HUES48 (cell line): ENCODE results near the gene ATF7.
"Not testable (repeated sequence)": the region's sequence is repeated elsewhere in the genome, so short reads cannot be mapped to it uniquely, and the experiment has no call there.

Source experiments
- H3K27ac ChIP-seq: one replicate; pipeline ENCODE4 v1.7.0; 2013; ENCODE audit warnings: low read depth, low read length, inconsistent platforms
- H3K27me3 ChIP-seq: 2 replicates; pipeline ENCODE4 v1.6.1; 2013; ENCODE audit warnings: mild to moderate bottlenecking, low read length; ENCODE audit not compliant: control insufficient read depth, insufficient read depth
- H3K36me3 ChIP-seq: 2 replicates; pipeline ENCODE4 v1.6.1; 2013; ENCODE audit warnings: low read length; ENCODE audit not compliant: control insufficient read depth, insufficient read depth
- H3K4me1 ChIP-seq: 2 replicates; pipeline ENCODE4 v1.6.1; 2013; ENCODE audit warnings: mild to moderate bottlenecking, low read length; ENCODE audit not compliant: control insufficient read depth, insufficient read depth
- H3K4me3 ChIP-seq: 2 replicates; pipeline ENCODE4 v1.5.1; 2013; ENCODE audit warnings: mild to moderate bottlenecking, low read depth, low read length
- H3K9ac ChIP-seq: 2 replicates; pipeline ENCODE4 v1.6.1; 2013; ENCODE audit warnings: mild to moderate bottlenecking, low read depth, low read length, moderate library complexity
- H3K9me3 ChIP-seq: 2 replicates; pipeline ENCODE4 v1.6.1; 2013; ENCODE audit warnings: low read length; ENCODE audit not compliant: control insufficient read depth, insufficient read depth

The ATF7 gene

DNA sequence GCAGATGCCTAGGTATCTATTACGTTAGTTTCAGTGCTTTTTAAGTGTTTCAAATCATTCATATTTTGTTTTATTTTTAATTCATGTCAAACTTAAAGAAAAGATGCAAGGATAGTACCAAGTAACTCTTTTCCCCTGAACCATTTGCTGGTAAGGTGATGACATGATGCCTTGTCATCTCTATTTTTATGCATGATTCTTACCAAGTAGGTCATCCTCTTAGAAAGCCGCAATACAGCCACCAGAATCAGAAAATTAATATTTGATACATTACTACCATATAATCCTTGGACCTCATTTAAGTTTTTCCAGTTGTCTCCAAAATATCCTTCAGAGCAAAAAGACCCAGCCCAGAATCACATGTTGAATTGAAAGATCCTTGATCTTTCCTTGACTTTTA, 27.4 kb upstream of the ATF7 start:
- H3K36me3 ChIP-seq: no peaks in the 10 kb centered on the region
- H3K9ac ChIP-seq: no peak overlapping the region
- no peaks in the 10 kb centered on the region for H3K27me3 ChIP-seq
- no peak overlapping the region for H3K27ac ChIP-seq
- H3K4me1 ChIP-seq: peaks cover 4% of the 10 kb centered on the region
- H3K9me3 ChIP-seq: no peaks in the 10 kb centered on the region
- H3K4me3 ChIP-seq: no peak overlapping the region

DNA sequence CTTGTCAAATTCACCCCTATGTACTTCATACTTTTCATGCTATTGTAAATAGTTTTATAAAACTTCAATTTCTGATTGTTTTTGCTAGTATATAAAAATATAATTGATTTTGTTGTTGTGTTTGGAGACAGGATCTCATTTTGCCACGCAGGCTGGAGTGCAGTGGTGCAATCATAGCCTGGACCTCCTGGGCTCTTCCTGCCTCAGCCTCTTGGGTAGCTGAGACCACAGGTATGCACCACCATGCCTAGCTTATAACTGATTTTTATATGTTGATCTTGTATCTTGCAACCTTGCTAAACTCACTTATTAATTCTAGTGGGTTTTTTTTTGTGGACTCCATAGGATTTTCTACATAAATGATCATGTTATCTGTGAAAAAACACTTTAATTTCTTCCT, 26.2 kb upstream of the ATF7 start:
- Histone ChIP-seq H3K27me3 (no peaks in the 10 kb centered on the region), H3K9ac (no peak overlapping the region), H3K4me3 (no peak overlapping the region), H3K9me3 (no peaks in the 10 kb centered on the region), H3K27ac (no peak overlapping the region), H3K4me1 (no peaks in the 10 kb centered on the region), H3K36me3 (no peaks in the 10 kb centered on the region)

DNA sequence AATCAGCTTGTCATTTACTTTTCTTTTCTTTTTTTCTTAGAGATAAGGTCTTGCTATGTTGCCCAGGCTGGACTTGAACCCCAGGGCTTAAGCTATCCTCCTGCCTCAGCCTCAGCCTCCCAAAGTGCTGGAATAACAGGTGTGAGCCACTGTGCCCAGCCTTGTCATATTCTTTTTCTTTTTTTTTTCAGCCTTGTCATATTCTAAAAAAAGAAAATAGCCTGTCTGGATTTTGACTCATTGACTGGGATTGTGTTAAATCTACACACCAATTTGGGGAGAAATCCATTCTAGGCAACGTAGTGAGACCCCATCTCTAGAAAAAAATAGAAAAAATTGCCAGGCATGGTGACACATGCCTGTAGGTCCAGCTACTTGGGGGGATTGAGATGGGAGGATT, 25.6 kb upstream of the ATF7 start:
- no peaks in the 10 kb centered on the region for H3K9me3 ChIP-seq
- H3K4me1 ChIP-seq: no peaks in the 10 kb centered on the region
- H3K9ac ChIP-seq: no peak overlapping the region
- H3K36me3 ChIP-seq: no peaks in the 10 kb centered on the region
- H3K27me3 ChIP-seq: no peaks in the 10 kb centered on the region
- H3K27ac ChIP-seq: no peak overlapping the region
- no peak overlapping the region for H3K4me3 ChIP-seq

DNA sequence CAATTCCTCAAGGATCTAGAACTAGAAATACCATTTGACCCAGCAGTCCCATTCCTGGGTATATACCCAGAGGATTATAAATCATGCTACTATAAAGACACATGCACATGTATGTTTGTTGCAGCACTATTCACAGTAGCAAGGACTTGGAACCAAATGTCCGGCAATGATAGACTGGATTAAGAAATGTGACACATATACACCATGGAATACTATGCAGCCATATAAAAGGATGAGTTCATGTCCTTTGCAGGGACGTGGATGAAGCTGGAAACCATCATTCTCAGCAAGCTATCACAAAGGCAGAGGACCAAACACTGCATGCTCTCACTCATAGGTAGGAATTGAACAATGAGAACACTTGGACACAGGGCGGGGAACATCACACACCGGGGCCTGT, 20.1 kb upstream of the ATF7 start:
- not testable (repeated sequence) for H3K9ac ChIP-seq, H3K36me3 ChIP-seq, H3K27me3 ChIP-seq, H3K4me3 ChIP-seq, H3K4me1 ChIP-seq, H3K27ac ChIP-seq, H3K9me3 ChIP-seq

DNA sequence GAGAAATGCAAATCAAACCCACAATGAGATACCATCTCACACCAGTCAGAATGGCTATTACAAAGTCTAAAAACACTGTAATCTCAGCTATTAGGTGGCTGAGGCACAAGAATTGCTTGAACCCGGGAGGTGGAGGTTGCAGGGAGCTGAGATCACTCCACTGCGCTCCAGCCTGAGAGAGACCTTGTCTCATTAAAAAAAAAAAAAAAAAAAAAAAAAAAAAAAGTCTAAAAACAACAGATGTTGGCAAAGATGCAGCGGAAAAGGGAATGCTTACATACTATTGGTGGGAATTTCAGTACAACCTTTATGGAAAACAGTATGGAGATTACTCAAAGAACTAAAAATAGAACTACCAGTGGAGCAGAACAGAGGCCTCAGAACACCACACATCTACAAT, 19.0 kb upstream of the ATF7 start:
- Histone ChIP-seq H3K27ac (no peak overlapping the region), H3K9me3 (no peaks in the 10 kb centered on the region), H3K27me3 (no peaks in the 10 kb centered on the region), H3K9ac (no peak overlapping the region), H3K4me3 (no peak overlapping the region), H3K4me1 (no peaks in the 10 kb centered on the region), H3K36me3 (no peaks in the 10 kb centered on the region)

DNA sequence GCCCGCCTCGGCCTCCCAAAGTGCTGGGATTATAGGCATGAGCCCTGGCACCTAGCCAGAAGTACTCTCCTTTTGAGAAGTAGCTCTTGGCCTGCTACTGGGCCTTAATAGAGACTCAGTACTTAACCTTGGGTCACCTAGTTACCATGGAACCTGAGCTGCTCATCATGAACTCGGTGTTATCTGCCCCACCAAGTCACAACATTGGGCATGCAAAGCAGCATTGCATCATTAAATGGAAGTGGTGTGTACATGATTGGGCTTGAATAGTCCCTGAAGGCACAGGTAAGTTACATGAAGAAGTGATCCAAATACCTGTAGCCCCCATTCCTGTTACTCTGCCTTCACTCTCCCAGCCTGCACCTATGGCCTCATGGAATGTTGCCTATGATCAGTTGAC, 18.0 kb upstream of the ATF7 start:
- no peak overlapping the region for H3K27ac ChIP-seq

DNA sequence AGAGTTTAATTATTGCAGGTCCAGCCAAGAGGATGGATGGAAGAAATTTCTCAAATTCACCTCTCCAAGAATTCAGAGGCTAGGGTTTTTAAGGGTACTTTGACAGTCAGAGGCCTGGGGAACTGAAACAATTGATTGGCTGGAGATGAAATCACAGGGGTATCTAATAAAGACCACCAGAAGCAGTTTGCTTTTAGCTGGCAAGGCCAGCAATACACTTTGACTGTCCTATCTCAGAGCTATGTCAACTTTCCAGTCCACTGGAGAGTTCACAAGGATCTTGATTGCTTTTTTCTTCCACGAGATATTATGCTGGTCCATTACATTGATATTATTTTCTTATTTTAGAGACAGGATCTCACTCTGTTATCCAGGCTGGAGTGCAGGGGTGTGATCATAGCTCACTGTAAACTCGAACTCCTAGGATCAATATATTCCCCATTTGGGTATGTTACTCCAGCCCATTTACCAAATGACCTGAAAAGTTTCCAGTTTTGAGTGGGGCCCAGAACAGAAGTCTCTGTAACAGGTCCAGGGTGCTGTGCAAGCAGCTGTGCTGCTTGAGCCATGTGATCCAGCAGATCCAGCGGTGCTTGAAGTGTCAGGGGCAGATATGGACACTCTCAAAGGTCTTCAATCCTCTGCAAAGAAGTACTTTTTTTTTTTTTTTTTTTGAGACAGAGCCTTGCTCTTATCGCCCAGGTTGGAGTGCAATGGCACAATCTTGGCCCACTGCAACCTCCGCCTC, 17.2 kb upstream of the ATF7 start:
- Histone ChIP-seq H3K4me3 (no peak overlapping the region), H3K4me1 (no peaks in the 10 kb centered on the region), H3K27me3 (no peaks in the 10 kb centered on the region), H3K36me3 (no peaks in the 10 kb centered on the region), H3K9ac (no peak overlapping the region), H3K9me3 (no peaks in the 10 kb centered on the region), H3K27ac (no peak overlapping the region)

More for the DNA sequence above, 18.0 kb upstream of the ATF7 start:
- Histone ChIP-seq H3K4me1 (no peaks in the 10 kb centered on the region), H3K27me3 (no peaks in the 10 kb centered on the region), H3K36me3 (no peaks in the 10 kb centered on the region), H3K9ac (no peak overlapping the region), H3K4me3 (no peak overlapping the region), H3K9me3 (no peaks in the 10 kb centered on the region)

DNA sequence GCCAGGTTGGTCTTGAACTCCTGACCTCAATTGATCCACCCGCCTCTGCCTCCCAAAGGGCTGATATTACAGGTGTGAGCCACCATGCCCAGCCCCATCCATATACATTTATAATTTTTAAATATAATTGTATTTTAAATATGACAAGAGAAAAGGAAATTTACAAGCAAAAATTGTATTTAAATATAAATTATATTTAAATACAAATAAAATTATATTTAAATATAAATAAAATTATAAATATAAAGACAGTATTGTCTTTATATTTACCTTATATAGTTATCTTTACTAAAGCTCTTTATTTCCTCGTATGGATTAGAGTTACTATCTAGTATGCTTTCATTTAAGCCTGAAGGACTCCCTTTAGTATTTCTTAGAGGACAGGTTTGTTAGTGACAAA, 11.9 kb upstream of the ATF7 start:
- no peaks in the 10 kb centered on the region for H3K4me1 ChIP-seq
- H3K4me3 ChIP-seq: no peak overlapping the region
- no peak overlapping the region for H3K9ac ChIP-seq
- H3K27ac ChIP-seq: no peak overlapping the region
- H3K9me3 ChIP-seq: no peaks in the 10 kb centered on the region
- no peaks in the 10 kb centered on the region for H3K27me3 ChIP-seq
- no peaks in the 10 kb centered on the region for H3K36me3 ChIP-seq

DNA sequence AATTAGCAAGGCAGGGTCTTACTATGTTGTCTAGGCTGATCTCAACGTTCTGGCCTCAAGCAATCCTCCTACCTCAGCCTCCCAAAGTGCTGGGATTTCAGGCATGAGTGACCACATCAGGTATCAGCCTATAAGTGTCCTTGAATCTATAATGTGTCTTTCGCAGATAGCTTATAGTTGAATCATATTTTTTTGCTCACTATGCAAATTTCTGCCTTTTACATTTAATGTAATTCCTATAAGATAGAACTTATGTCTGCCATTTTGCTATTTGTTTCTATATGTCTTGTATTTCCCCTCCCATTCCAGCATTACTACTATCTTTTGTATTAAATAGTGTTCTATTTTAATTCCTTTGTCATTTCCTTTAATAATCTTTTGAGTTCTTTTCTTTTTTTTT, 10.5 kb upstream of the ATF7 start:
- H3K9ac ChIP-seq: no peak overlapping the region
- no peak overlapping the region for H3K27ac ChIP-seq
- no peak overlapping the region for H3K4me3 ChIP-seq
- no peaks in the 10 kb centered on the region for H3K9me3 ChIP-seq
- no peaks in the 10 kb centered on the region for H3K27me3 ChIP-seq
- no peaks in the 10 kb centered on the region for H3K36me3 ChIP-seq
- no peaks in the 10 kb centered on the region for H3K4me1 ChIP-seq

DNA sequence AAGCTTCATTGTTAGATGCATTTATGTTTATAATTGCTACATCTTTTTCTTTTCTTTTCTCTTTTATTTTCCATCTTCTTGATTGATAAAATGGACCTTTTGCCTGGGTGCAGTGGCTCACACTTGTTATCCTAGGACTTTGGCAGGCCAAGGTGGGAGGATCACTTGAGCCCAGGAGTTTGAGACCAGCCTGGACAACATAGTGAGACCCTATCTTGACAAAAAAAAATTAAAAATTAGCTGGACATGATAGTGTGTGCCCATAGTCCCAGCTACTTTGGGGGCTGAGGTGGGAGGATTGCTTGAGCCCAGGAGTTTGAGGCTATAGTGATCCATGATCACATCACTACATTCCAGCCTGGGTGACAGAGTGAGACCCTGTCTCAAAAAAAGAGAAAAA, 9.5 kb upstream of the ATF7 start:
- H3K36me3 ChIP-seq, H3K4me1 ChIP-seq, H3K9ac ChIP-seq, H3K9me3 ChIP-seq, H3K27me3 ChIP-seq, H3K27ac ChIP-seq, H3K4me3 ChIP-seq: not testable (repeated sequence)

DNA sequence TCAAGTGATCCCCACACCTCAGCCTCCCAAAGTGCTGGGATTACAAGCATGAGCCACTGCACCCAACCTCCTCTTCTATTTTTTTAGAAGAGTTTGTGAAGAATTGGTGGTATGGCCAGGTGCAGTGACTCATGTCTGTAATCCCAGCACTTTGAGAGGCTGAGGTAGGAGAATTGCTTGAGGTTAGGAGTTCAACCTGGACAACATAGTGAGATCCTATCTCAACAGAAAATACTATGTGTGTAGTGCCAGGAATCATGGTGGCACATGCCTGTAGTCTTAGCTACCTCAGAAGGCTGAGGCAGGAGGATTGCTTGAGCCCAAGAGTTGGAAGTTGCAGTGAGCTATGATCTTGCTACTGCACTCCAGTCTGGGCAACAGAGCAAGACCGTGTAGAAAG, 5.5 kb upstream of the ATF7 start:
- Histone ChIP-seq H3K9ac (no peak overlapping the region), H3K27me3 (no peaks in the 10 kb centered on the region)

DNA sequence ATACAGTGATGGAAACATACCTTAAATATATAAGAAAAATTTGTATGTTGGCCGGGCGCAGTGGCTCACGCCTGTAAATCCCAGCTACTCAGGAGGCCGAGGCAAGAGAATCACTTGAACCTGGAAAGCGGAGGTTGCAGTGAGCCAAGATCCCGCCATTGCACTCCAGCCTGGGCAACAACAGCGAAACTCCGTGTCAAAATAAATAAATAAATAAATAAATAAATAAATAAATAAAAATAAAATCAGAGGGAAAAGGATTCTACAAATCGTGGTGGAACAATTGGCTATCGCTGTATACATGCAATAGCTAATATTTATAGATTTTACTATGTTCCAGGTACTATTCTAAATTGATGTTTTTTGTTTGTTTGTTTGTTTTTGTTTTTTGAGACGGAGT, 1.7 kb upstream of the ATF7 start:
- Histone ChIP-seq H3K9me3 (no peaks in the 10 kb centered on the region), H3K9ac (no peak overlapping the region), H3K4me3 (no peak overlapping the region), H3K27ac (no peak overlapping the region), H3K4me1 (peaks cover 20% of the 10 kb centered on the region), H3K27me3 (no peaks in the 10 kb centered on the region), H3K36me3 (no peaks in the 10 kb centered on the region)

More for the DNA sequence above, 5.5 kb upstream of the ATF7 start:
- Histone ChIP-seq H3K36me3 (no peaks in the 10 kb centered on the region), H3K9me3 (no peaks in the 10 kb centered on the region), H3K4me3 (no peak overlapping the region), H3K27ac (no peak overlapping the region), H3K4me1 (peaks cover 6% of the 10 kb centered on the region; the same call in 1 of the 2 replicates)
